ENCODE measurements around the gene MAB21L1.

Gene MAB21L1
- 0 to 1.3 (median 0) reads per million in 17 experiments for total RNA-seq

- peak; percentile 20 to 48 (median 32) for DNase-seq
Measured at GRCh38 chr13:35475960-35476943, at the start of gene MAB21L1. Gene MAB21L1, minus strand, starts transcription at chr13:35476689. Its CDS starts 551 bp downstream, at chr13:35476138.

DNA sequence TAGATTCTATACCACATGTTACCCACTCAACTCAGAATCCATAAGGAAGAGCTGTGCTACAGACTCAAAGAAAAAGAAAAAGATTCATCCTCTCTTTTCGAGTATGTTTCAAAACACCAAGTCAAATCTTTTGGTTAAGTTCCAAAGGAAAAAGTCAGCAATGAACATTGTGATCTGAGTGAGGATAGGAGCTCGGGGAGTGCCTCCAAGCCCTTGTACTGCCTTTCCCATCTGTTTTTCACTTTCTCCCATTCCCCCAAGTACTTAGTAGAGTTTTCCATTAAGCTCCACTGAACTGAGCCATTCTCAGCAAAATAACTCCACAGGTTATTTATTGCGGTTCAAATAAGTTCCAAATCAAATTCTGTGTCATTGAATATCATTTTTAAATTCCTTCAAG lies 47.7 kb upstream of the MAB21L1 start:
- no peak for DNase-seq

DNA sequence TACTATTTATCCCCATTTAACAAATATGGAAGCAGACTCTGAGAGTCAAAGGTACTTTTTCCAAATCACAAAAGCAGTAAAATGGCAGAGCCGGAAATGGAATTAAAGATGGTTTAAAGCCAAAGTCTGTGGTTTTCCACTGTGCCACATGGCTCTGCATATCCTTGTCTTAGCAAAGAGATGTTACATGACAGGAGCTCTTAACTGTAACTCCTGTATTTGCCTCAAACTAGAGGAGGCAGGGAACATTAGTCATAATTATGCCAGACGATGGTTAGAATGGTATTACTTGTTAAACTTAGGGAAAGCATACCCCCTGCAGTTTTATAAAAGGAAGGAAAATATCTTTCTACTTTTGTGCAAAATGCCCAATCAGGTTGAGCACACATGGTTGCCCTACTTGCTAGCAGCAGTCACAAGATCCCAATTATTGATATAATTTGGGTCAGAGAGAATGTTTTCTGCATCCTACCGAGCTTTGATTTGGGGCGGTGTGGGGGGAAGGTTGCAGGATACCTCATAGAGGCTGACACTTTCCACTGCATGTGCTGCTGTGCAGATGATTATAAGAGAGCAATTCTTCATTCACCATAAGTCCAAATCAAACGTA lies 42.0 kb upstream of the MAB21L1 start:
- DNase-seq: no peak

DNA sequence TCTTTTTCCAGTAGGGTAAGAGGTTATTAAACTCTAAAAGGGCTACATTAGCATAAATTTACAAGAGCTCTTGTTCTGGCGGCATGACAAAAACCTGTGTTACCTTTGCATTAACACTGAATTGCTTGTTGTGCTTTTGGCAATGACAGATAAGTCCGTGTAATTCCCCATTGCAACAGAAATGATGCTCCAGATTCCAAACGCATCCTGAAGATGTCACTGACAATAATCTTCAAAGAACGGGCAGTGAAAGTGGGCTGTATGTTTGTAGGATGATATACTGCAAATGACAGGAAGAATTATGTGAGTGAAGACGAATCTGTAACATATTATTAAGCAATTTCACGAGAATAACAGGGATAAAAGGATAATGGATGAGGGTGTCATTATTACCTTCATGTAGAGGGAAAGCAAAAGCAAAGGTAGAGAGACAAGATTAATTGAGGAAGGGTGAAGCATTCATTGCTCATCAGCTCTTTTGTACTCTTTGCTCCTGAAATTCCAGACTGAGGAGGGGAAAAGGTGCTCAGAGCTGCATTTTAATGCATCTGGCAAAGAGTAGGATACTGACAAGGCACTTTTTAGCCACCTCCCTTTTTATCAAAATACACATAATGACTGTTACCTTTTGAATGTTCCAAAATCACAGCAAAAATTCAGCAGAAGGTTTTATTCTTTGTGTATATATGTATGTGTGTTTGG lies 38.5 kb upstream of the MAB21L1 start:
- DNase-seq: no peak

GRCh38 chr13:35514061-35514477 lies 37.6 kb upstream of the MAB21L1 start:
- DNase-seq: no peak

GRCh38 chr13:35512271-35512920 lies 35.9 kb upstream of the MAB21L1 start:
- peak; percentile 22 to 62 (median 46) for DNase-seq

- no peak for DNase-seq
Measured at GRCh38 chr13:35502456-35502855, 26.0 kb upstream of the MAB21L1 start.

- no peak for DNase-seq
Measured at GRCh38 chr13:35501661-35502235, 25.3 kb upstream of the MAB21L1 start.

GRCh38 chr13:35500144-35500543 lies 23.7 kb upstream of the MAB21L1 start:
- no peak for DNase-seq

- DNase-seq: no peak
Measured at GRCh38 chr13:35499676-35500075, 23.2 kb upstream of the MAB21L1 start.

DNA sequence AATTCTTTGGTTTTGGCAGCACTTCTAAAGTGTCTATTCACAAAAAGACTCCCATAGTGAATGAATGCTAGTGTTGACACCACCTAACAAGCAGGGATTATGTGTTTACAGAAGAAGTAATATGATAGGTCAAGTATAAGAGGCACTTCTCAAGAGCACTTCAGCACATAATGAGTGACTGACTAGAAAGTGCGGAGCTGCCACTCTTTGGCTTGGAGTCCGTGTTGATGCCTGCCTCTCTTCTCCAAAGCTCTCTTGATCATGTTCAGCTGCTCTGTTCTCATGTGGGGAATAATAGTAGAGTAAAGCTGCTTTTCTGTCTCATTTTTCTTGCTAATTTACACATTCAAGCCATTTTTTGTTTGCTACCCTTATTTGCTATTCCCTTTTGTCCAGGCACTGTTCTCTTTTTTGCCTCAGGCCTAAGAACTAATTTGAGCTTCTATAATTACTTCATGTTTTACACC lies 22.7 kb upstream of the MAB21L1 start:
- no peak for DNase-seq

- no peak for DNase-seq
Measured at GRCh38 chr13:35498231-35498630, 21.7 kb upstream of the MAB21L1 start.

DNA sequence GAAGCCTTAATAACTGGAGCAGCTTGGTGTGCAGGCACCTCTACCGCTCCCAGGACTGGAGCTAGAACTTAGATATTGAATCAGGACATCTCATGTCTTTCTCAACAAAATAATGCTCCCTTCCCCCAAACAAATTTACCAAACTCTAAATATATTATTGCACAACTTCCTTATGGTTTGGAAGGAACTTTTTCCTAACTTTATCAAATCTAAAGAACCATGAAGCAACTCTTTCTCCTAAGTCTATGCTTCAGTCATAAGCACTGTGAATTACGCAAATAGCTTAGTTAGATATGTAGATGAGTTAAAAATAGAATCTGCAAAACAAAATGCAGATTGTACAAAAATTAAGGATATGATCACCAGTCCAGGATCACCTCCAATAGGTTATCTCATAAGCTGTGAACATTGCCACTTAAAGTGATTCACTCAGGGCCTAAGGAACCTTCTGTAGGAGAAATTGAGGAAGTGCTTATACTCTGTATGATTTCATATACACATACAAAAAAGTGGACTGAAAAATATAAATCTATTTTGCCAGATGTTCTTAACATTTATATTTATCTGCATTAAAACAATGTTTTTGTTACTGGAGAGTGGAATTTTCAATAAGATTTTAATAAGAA lies 20.4 kb upstream of the MAB21L1 start:
- peak in 3 of 4 experiments; percentile 30 to 78 (median 60) for DNase-seq

- DNase-seq: peak; percentile 11 to 60 (median 52)
Measured at GRCh38 chr13:35496006-35496405, 19.5 kb upstream of the MAB21L1 start.

DNA sequence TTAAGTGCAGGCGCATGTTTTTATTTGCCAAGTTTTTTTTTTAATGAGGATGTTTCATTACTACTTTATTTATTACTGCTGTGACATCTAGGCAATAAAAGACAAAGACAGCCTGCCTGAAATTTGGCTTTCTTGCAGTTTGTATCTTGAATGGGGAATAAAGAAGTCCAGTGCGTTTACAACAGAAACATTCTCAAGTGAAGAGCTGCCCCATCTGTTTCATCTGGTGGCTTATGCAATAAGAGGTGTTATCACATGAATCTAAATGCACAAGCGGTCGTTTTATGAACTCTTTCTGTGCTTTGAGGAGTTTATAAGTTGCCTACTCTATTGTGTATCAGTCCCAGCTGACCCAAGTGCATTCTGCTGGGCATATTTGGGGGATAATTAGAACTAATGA lies 12.6 kb upstream of the MAB21L1 start:
- no peak for DNase-seq

DNA sequence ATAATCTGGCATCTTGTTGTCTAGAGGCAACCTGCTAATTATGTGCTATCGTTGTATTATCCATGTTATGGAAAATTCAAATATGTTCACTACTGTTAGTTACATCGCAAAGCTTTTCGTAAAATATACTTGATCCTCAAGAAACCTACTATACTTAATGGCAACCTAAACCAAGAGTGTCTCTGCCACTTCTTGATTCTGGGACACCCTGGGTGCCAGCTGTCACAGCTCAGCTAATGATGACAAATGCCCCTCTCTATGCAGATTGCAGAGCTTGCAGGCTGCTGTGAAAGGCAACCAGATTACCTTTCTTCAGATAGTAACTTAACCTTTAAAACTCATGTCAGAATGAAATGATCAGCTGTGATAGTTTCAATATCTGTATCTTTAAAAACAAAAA lies 8.9 kb upstream of the MAB21L1 start:
- no peak for DNase-seq

GRCh38 chr13:35484384-35484783 lies 7.9 kb upstream of the MAB21L1 start:
- DNase-seq: no peak

- no peak for DNase-seq
Measured at GRCh38 chr13:35483761-35484160, 7.3 kb upstream of the MAB21L1 start.

DNA sequence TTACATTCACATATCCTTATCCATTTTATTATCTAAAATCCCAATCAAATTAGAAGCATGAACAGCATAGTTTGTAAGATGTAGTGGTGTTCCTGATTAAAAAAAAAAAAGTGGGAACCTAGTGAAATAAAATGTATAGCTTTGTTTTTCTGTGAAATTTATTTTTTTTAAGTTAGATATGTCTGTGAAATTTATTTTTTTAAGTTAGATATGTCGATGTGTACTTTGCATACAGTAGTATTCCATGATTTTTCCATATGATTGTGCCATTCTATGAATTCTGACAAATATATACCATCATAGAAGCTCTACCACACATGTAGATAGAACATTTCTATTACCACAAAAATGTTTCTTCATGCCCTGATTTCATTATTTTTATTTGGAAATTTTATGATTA lies 6.0 kb upstream of the MAB21L1 start:
- DNase-seq: no peak

GRCh38 chr13:35481777-35482176 lies 5.3 kb upstream of the MAB21L1 start:
- no peak for DNase-seq

GRCh38 chr13:35480346-35480745 lies 3.9 kb upstream of the MAB21L1 start:
- no peak for DNase-seq

GRCh38 chr13:35479706-35480105 lies 3.2 kb upstream of the MAB21L1 start:
- no peak for DNase-seq
